Measurements from ENCODE around the gene GHDC. TPM values are rescaled to one million over a fixed set of nuclear protein-coding genes. Genes with fewer than 3 reads are reported as not detected.

The GHDC gene
- total RNA-seq, 2 experiments from 2014 or later, result 6.8 to 8.3 TPM

- Histone ChIP-seq H3K36me3 (ENCODE audit: insufficient read depth, low read length) (no peaks in the 10 kb centered on the region), H3K9me3 (ENCODE audit: control insufficient read depth in 1 of 2, insufficient read depth in 1 of 2, low read length in 2 of 2) (no peaks in the 10 kb centered on the region), H3K27me3 (ENCODE audit: control insufficient read depth in 1 of 2, insufficient read depth in 2 of 2, low read length in 2 of 2) (no peaks in the 10 kb centered on the region), H3K4me1 (ENCODE audit: insufficient read depth, low read length) (no peaks in the 10 kb centered on the region), H3K4me3 (ENCODE audit: low read length) (no peak overlapping the region), H3K27ac (ENCODE audit: low read depth in 1 of 2, low read length in 2 of 2) (no peak overlapping the region)
- Mint-ChIP-seq H3K36me3 (ENCODE audit: low read depth) (no peaks in the 10 kb centered on the region), H3K27me3 (no peaks in the 10 kb centered on the region), H3K4me3 (no peak overlapping the region), H3K9me3 (no peaks in the 10 kb centered on the region), H3K4me1 (ENCODE audit: low read depth) (no peaks in the 10 kb centered on the region), H3K27ac (no peak overlapping the region)
- no peak for TF ChIP-seq CTCF (IDR thresholded peaks at IDR 0.05)
- ATAC-seq (ENCODE audit: poor library complexity) (no peak), DNase-seq (no peak)
- ChIA-PET CTCF (no interaction called here), POLR2A (no interaction called here)
- intact Hi-C loops (cut with DNase I, micrococcal nuclease), result no loop called here
Measured at GRCh38 chr17:42166196-42166763, 28.0 kb downstream of the GHDC start.

GRCh38 chr17:42165751-42166150 is 28.5 kb downstream of the GHDC start:
- no peak for TF ChIP-seq CTCF (IDR thresholded peaks at IDR 0.05)
- Mint-ChIP-seq H3K27ac (no peak overlapping the region), H3K4me1 (ENCODE audit: low read depth) (no peaks in the 10 kb centered on the region), H3K36me3 (ENCODE audit: low read depth) (no peaks in the 10 kb centered on the region), H3K4me3 (no peak overlapping the region), H3K27me3 (no peaks in the 10 kb centered on the region), H3K9me3 (no peaks in the 10 kb centered on the region)
- intact Hi-C loops (cut with DNase I, micrococcal nuclease), result no loop called here
- H3K9me3 ChIP-seq (ENCODE audit: control insufficient read depth in 1 of 2, insufficient read depth in 1 of 2, low read length in 2 of 2), result no peaks in the 10 kb centered on the region
- no peaks in the 10 kb centered on the region for H3K36me3 ChIP-seq (ENCODE audit: insufficient read depth, low read length)
- DNase-seq (no peak), ATAC-seq (ENCODE audit: poor library complexity) (no peak)
- H3K27me3 ChIP-seq (ENCODE audit: control insufficient read depth in 1 of 2, insufficient read depth in 2 of 2, low read length in 2 of 2), result no peaks in the 10 kb centered on the region
- no peak overlapping the region for H3K4me3 ChIP-seq (ENCODE audit: low read length)
- H3K27ac ChIP-seq (ENCODE audit: low read depth in 1 of 2, low read length in 2 of 2), result no peak overlapping the region
- H3K4me1 ChIP-seq (ENCODE audit: insufficient read depth, low read length), result no peaks in the 10 kb centered on the region
- ChIA-PET CTCF (no interaction called here), POLR2A (no interaction called here)

GRCh38 chr17:42163696-42164407 is 30.4 kb downstream of the GHDC start:
- H3K27me3 ChIP-seq (ENCODE audit: control insufficient read depth in 1 of 2, insufficient read depth in 2 of 2, low read length in 2 of 2), result no peaks in the 10 kb centered on the region
- no peak for TF ChIP-seq CTCF (IDR thresholded peaks at IDR 0.05)
- POLR2A ChIA-PET, result no interaction called here
- no peaks in the 10 kb centered on the region for H3K9me3 Mint-ChIP-seq
- no peak for DNase-seq
- intact Hi-C loops (cut with DNase I, micrococcal nuclease), result no loop called here
- no peaks in the 10 kb centered on the region for H3K36me3 Mint-ChIP-seq (ENCODE audit: low read depth)
- ATAC-seq (ENCODE audit: poor library complexity), result no peak
- no peak overlapping the region for H3K4me3 ChIP-seq (ENCODE audit: low read length)
- no peaks in the 10 kb centered on the region for H3K9me3 ChIP-seq (ENCODE audit: control insufficient read depth in 1 of 2, insufficient read depth in 1 of 2, low read length in 2 of 2)
- no peaks in the 10 kb centered on the region for H3K4me1 ChIP-seq (ENCODE audit: insufficient read depth, low read length)
- H3K36me3 ChIP-seq (ENCODE audit: insufficient read depth, low read length), result no peaks in the 10 kb centered on the region
- no peaks in the 10 kb centered on the region for H3K4me1 Mint-ChIP-seq (ENCODE audit: low read depth)
- CTCF ChIA-PET, result no interaction called here
- H3K27ac Mint-ChIP-seq, result no peak overlapping the region
- H3K4me3 Mint-ChIP-seq, result no peak overlapping the region
- no peaks in the 10 kb centered on the region for H3K27me3 Mint-ChIP-seq
- no peak overlapping the region for H3K27ac ChIP-seq (ENCODE audit: low read depth in 1 of 2, low read length in 2 of 2)

Data from CD4-positive, alpha-beta T cell (primary cell).